ENCODE data around the gene ARL15.

- TF ChIP-seq CTCF (conservative IDR thresholded peaks at IDR 0.05; ENCODE audit: low read length) = no peak
- no peak for TF ChIP-seq EZH2phosphoT487 (IDR thresholded peaks at IDR 0.05; ENCODE audit: borderline replicate concordance)
Observed at GRCh38 chr5:54278036-54278830, 32.1 kb downstream of the ARL15 start.

Measured in Loucy (cell line).